Left lung (tissue), 10 donors: ENCODE data around the gene MUC13. TPM values are rescaled to one million over a fixed set of nuclear protein-coding genes. Genes with fewer than 3 reads are reported as not detected.

Source experiments
- ATAC-seq: fragments of 200-7000 bp; cut with Tn5 transposase; one replicate; pipeline ENCODE4 v1.9.1; 2020; ENCODE audit warnings: moderate library complexity
- DNase-seq, 4 donors: peaks; one replicate each; pipeline ENCODE4 v3.0.0-alpha.2; 2013 to 2020
- H3K27ac ChIP-seq, 2 donors: fragments of 200-600 bp; sonication (generic) in 1 of 2; one replicate each; pipeline versions ENCODE4 v1.5.0 to v1.8.0; 2020 to 2021
- H3K27me3 ChIP-seq, 2 donors: fragments of 200-600 bp; sonication (generic) in 1 of 2; one replicate each; pipeline versions ENCODE4 v1.5.0 to v1.8.0; 2020 to 2021
- H3K36me3 ChIP-seq, 2 donors: fragments of 200-600 bp; sonication (generic) in 1 of 2; one replicate each; pipeline versions ENCODE4 v1.5.0 to v1.8.0; 2020 to 2021
- H3K4me1 ChIP-seq, 2 donors: fragments of 200-600 bp; one replicate each; pipeline ENCODE4 v1.8.0; 2021
- H3K4me3 ChIP-seq, 2 donors: fragments of 200-600 bp; sonication (generic) in 1 of 2; one replicate each; pipeline versions ENCODE4 v1.5.0 to v1.8.0; 2020 to 2021; ENCODE audit warnings: mild to moderate bottlenecking in 1 of 2
- H3K9me3 ChIP-seq, 2 donors: fragments of 200-600 bp; sonication (generic) in 1 of 2; one replicate each; pipeline versions ENCODE4 v1.5.0 to v1.8.0; 2020 to 2021
- CTCF ChIP-seq, 2 donors: fragments of 200-600 bp; sonication (generic) in 1 of 2; IDR thresholded peaks; one replicate each; pipeline versions ENCODE4 v1.5.0 to v1.8.0; 2021; ENCODE audit warnings: antibody characterized with exemption in 2 of 2
- intact Hi-C, 2 donors: fragments of 100-400 bp; cut with DNase I; formaldehyde crosslinking; loops; one replicate each; pipeline versions ENCODE4 v1.11.2 to v1.14.2; 2022
- polyA plus RNA-seq, 6 donors: library from polyadenylated mRNA; unstranded; fragments of 120-200 nt; gene quantifications; one replicate each; pipeline ENCODE4 v1.2.1, GENCODE V29; 2013; ENCODE audit not compliant: insufficient read length in 6 of 6
- total RNA-seq, 2 donors: library from RNA; stranded (reverse); fragmentation: NEBNext Ultra II Directional; extraction: Animal tissue kit (Norgen Biotek cat#: 25700); gene quantifications; one replicate each; pipeline ENCODE4 v1.2.1, GENCODE V29; 2021
- donor health status: DM: no; HTN: yes; CAD: no.
- donor health status: DM: no; HTN: no; CAD: no.

MUC13 gene
- total and polyA plus RNA-seq, 8 donors = 0.50 TPM; not detected in 7

- Histone ChIP-seq H3K4me1 (peaks cover 0 to 17% of the 10 kb centered on the region in 2 donors), H3K4me3 (peak within 1 kb of the TSS; percentile 64), H3K27me3 (peaks cover 0 to 43% of the 10 kb centered on the region in 2 donors), H3K36me3 (no peaks in the 10 kb centered on the region), H3K27ac (peak within 1 kb of the TSS; percentile 76 to 85), H3K9me3 (no peaks in the 10 kb centered on the region)
- intact Hi-C loops = loop anchor here in 1 of 2 donors (5.0 kb wide), 1 partner anchor 100 kb away; no protein-coding TSS in a partner anchor
- ATAC-seq (peak; percentile 90), DNase-seq (peak; percentile 62 to 93 (median 78))
- no peak for TF ChIP-seq CTCF (IDR thresholded peaks at IDR 0.05)
Observed at GRCh38 chr3:124887177-124887931, 47.2 kb downstream of the MUC13 start, which contains the start of gene ITGB5. Gene ITGB5 (minus strand): TSS chr3:124887365. CDS start chr3:124887000, 365 bp downstream.

GRCh38 chr3:124886168-124887056 lies 48.1 kb downstream of the MUC13 start:
- peak overlapping the region; percentile 76 to 85 for H3K27ac ChIP-seq
- DNase-seq (peak; percentile 27 to 84 (median 56)), ATAC-seq (peak; percentile 75)
- H3K4me3 ChIP-seq = peak overlapping the region; percentile 64
- no peaks in the 10 kb centered on the region for H3K36me3 ChIP-seq
- no peak for TF ChIP-seq CTCF (IDR thresholded peaks at IDR 0.05)
- intact Hi-C loops = loop anchor here in 1 of 2 donors (5.0 kb wide), 1 partner anchor 99 kb away; no protein-coding TSS in a partner anchor
- H3K4me1 ChIP-seq = peaks cover 0 to 17% of the 10 kb centered on the region in 2 donors
- H3K27me3 ChIP-seq = peaks cover 0 to 43% of the 10 kb centered on the region in 2 donors
- H3K9me3 ChIP-seq = no peaks in the 10 kb centered on the region

GRCh38 chr3:124885466-124886167 lies 48.9 kb downstream of the MUC13 start:
- no peaks in the 10 kb centered on the region for H3K36me3 ChIP-seq
- TF ChIP-seq CTCF (IDR thresholded peaks at IDR 0.05) = no peak
- ATAC-seq = no peak
- intact Hi-C loops = loop anchor here in 1 of 2 donors (5.0 kb wide), 1 partner anchor 98 kb away; no protein-coding TSS in a partner anchor
- H3K4me3 ChIP-seq = peak overlapping the region; percentile 64
- peaks cover 0 to 17% of the 10 kb centered on the region in 2 donors for H3K4me1 ChIP-seq
- H3K27me3 ChIP-seq = peaks cover 0 to 43% of the 10 kb centered on the region in 2 donors
- H3K9me3 ChIP-seq = no peaks in the 10 kb centered on the region
- H3K27ac ChIP-seq = peak overlapping the region; percentile 76 to 85
- peak in 2 of 4 donors; percentile 7 to 15 for DNase-seq

- no peak for ATAC-seq
- Histone ChIP-seq H3K36me3 (no peaks in the 10 kb centered on the region), H3K27me3 (peaks cover 0 to 43% of the 10 kb centered on the region in 2 donors), H3K4me3 (no peak overlapping the region), H3K9me3 (no peaks in the 10 kb centered on the region), H3K27ac (no peak overlapping the region), H3K4me1 (peaks cover 2 to 19% of the 10 kb centered on the region in 2 donors)
- intact Hi-C loops = loop anchor here in 1 of 2 donors (5.0 kb wide), 1 partner anchor 97 kb away; no protein-coding TSS in a partner anchor
- TF ChIP-seq CTCF (IDR thresholded peaks at IDR 0.05) = no peak
- DNase-seq = no peak
Observed at GRCh38 chr3:124884474-124885101, 50.0 kb downstream of the MUC13 start.
